Neural crest cell (in vitro differentiated cells): Measurements from ENCODE around the gene WNT4. TPM values are rescaled to one million over a fixed set of nuclear protein-coding genes. Genes with fewer than 3 reads are reported as not detected.

Source experiments
- DNase-seq: peaks from one replicate; pipeline ENCODE4 v3.0.0; 2021; ENCODE audit warnings: low read depth, mixed read lengths, low spot score
- H3K27ac Mint-ChIP-seq: one replicate; pipeline ENCODE4 v1.8.0; 2021; ENCODE audit warnings: mild to moderate bottlenecking, mixed read lengths; ENCODE audit not compliant: unreplicated experiment
- H3K27me3 Mint-ChIP-seq: 2 replicates; pipeline ENCODE4 v1.8.0; 2021; ENCODE audit warnings: low read depth, mild to moderate bottlenecking, mixed read lengths
- H3K36me3 Mint-ChIP-seq: 2 replicates; pipeline ENCODE4 v1.8.0; 2021; ENCODE audit warnings: low read depth, mild to moderate bottlenecking, mixed read lengths
- H3K4me1 Mint-ChIP-seq: 2 replicates; pipeline ENCODE4 v1.8.0; 2021; ENCODE audit warnings: mixed read lengths
- H3K4me3 Mint-ChIP-seq: one replicate; pipeline ENCODE4 v1.8.0; 2021; ENCODE audit warnings: mild to moderate bottlenecking, mixed read lengths
- H3K9me3 Mint-ChIP-seq: 2 replicates; pipeline ENCODE4 v1.8.0; 2021; ENCODE audit warnings: mixed read lengths
- total RNA-seq: library from RNA; stranded (reverse); gene quantifications from 2 replicates; pipeline ENCODE4 v1.2.1, GENCODE V29; 2021
- TF ChIP-seq, protein P1 (sequence below): fragments of 200-600 bp; sonication (generic); conservative IDR thresholded peaks from 2 replicates; pipeline ENCODE4 v1.5.0; 2021; ENCODE audit warnings: antibody characterized with exemption, mild to moderate bottlenecking

WNT4 gene
- total RNA-seq, 1 donor from 2014 or later, result 0.16 TPM

DNA sequence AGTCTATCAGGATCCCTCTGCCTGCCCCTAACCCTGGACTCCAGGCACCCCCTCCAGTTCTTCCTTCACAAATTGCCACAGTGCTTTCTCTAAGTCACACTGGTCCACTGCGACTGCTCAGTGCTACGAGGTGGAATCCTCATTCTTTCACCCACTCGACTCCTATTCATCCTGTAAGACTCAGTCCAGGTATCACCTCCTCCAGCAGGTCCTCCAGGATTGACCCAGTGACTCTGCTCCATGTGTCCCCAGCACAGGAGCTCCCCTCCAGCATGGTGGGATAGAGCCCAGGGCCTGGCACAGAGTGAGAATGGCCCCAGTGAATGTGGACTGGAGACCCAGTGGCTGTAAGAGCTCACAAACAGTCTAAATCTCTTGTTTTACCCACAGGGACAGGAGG is 45.5 kb upstream of the WNT4 start:
- no peak overlapping the region for H3K4me3 Mint-ChIP-seq
- H3K4me1 Mint-ChIP-seq, result no peaks in the 10 kb centered on the region
- no peaks in the 10 kb centered on the region for H3K9me3 Mint-ChIP-seq
- DNase-seq, result no peak
- TF ChIP-seq, protein P1, sequence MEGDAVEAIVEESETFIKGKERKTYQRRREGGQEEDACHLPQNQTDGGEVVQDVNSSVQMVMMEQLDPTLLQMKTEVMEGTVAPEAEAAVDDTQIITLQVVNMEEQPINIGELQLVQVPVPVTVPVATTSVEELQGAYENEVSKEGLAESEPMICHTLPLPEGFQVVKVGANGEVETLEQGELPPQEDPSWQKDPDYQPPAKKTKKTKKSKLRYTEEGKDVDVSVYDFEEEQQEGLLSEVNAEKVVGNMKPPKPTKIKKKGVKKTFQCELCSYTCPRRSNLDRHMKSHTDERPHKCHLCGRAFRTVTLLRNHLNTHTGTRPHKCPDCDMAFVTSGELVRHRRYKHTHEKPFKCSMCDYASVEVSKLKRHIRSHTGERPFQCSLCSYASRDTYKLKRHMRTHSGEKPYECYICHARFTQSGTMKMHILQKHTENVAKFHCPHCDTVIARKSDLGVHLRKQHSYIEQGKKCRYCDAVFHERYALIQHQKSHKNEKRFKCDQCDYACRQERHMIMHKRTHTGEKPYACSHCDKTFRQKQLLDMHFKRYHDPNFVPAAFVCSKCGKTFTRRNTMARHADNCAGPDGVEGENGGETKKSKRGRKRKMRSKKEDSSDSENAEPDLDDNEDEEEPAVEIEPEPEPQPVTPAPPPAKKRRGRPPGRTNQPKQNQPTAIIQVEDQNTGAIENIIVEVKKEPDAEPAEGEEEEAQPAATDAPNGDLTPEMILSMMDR, result no peak
- peak overlapping the region; percentile 31 for H3K27ac Mint-ChIP-seq
- no peaks in the 10 kb centered on the region for H3K36me3 Mint-ChIP-seq
- H3K27me3 Mint-ChIP-seq, result peaks cover 36% of the 10 kb centered on the region

DNA sequence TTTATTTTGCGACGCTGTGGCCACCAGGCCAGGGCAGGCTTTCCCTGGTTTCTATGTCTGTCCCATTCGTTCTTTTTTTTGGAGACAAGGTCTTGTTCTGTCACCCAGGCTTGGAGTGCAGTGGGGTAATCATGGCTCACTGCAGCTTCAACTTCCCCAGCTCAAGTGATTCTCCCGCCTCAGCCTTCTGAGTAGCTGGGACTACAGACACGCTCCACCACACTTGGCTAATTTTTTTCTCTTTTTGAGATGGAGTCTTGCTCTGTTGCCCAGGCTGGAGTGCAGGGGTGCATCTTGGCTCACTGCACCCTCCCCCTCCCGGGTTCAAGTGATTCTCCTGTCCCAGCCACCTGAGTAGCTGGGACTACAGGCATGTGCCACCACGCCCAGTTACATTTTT is 43.4 kb upstream of the WNT4 start:
- Mint-ChIP-seq H3K27ac (no peak overlapping the region), H3K4me3 (no peak overlapping the region), H3K36me3 (no peaks in the 10 kb centered on the region), H3K4me1 (no peaks in the 10 kb centered on the region), H3K27me3 (peaks cover 42% of the 10 kb centered on the region), H3K9me3 (no peaks in the 10 kb centered on the region)
- TF ChIP-seq, protein P1, result no peak
- no peak for DNase-seq

DNA sequence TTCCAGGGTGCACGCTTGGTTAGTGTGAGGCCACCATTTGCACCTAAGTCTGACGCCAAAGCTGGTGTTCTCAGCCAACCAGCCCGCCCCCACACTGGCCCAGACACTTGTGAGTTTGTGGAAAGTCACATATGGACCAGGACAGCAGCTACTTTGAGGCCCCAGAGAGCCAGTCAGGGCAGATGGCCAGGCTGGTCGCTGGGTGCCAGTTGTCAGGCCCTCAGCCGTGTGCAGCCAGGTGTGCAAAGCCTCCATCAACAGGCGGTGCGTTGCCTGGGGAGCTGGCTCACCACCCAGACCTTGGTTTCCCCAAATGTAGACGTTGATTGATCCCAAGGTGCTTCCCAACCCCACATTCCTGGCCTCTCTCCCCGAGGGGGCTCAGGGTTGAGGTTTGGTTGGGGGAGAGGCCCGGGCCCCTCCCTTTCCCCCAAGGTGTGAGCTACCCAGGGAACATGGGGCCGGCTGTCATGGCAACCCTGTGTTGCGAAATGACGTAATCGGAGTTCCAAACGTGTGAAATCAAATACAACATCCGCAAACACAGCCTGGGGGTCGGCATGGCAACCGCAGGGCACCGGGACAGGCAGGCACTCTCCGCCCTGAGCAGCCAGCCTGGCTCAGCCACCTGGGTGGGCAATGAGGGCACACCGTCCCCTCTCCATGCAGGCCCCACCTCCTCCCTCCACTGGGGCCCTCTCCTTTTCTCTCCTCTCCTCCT is 42.2 kb upstream of the WNT4 start:
- no peaks in the 10 kb centered on the region for H3K36me3 Mint-ChIP-seq
- DNase-seq, result no peak
- no peak overlapping the region for H3K27ac Mint-ChIP-seq
- peaks cover 36% of the 10 kb centered on the region for H3K27me3 Mint-ChIP-seq
- no peaks in the 10 kb centered on the region for H3K4me1 Mint-ChIP-seq
- no peak overlapping the region for H3K4me3 Mint-ChIP-seq
- H3K9me3 Mint-ChIP-seq, result no peaks in the 10 kb centered on the region
- TF ChIP-seq, protein P1, result no peak

DNA sequence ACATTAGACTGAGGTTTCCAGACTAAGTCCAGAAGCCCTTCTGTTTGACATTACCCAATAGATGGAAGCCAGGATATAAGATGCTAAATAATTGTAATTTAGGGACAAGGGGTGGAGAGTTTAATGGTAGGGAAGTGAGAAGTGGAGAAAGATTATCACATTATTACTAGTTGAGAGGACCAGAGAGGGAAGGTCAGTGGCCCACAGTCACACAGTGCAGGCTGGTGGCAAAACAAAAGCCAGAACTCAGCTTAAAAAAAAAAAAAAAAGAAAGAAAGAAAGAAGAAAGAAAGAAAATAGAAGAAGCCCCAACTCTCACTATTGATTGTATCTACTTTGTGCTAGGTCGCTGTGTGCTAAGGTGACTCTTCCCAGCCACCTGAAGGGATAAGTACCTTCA is 41.6 kb upstream of the WNT4 start:
- Mint-ChIP-seq H3K4me1 (no peaks in the 10 kb centered on the region), H3K27me3 (peaks cover 36% of the 10 kb centered on the region), H3K9me3 (peaks cover 3% of the 10 kb centered on the region), H3K4me3 (no peak overlapping the region), H3K36me3 (no peaks in the 10 kb centered on the region), H3K27ac (no peak overlapping the region)
- no peak for DNase-seq
- TF ChIP-seq, protein P1, result no peak

DNA sequence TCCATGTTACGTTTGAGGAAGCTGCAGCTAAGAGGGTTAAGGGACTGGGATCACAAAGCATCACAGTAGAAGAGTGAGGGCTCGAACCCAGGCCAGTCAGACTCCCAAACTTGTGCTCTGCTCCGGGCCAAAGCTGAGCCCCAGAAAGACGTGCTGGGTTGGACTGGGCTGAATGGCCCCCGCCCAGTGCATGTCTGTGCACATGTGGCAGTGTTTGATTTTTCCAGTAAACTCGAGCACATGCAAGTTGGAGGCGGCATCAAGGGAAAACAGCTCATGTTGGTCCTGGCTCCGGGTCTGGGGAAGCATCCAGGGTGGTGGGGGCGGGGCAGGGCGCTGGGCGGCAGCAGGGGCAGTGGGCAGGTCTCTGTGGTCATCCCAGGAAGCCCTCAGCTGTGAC is 39.8 kb upstream of the WNT4 start:
- Mint-ChIP-seq H3K27ac (no peak overlapping the region), H3K4me3 (no peak overlapping the region), H3K9me3 (peaks cover 3% of the 10 kb centered on the region), H3K27me3 (peaks cover 27% of the 10 kb centered on the region), H3K36me3 (no peaks in the 10 kb centered on the region), H3K4me1 (no peaks in the 10 kb centered on the region)
- TF ChIP-seq, protein P1, result no peak
- DNase-seq, result no peak
